HG02840 (cell line): ENCODE results near the gene SLC25A1.
"Not testable (repeated sequence)": the region's sequence is repeated elsewhere in the genome, so short reads cannot be mapped to it uniquely, and the experiment has no call there.

Source experiments
- ATAC-seq: cut with Tn5 transposase; IDR thresholded peaks from one replicate; pipeline ENCODE4 v1.9.1; 2021; ENCODE audit warnings: mild to moderate bottlenecking, moderate library complexity, moderate number of reproducible peaks; ENCODE audit not compliant: unreplicated experiment, low FRiP score

Gene SLC25A1

DNA sequence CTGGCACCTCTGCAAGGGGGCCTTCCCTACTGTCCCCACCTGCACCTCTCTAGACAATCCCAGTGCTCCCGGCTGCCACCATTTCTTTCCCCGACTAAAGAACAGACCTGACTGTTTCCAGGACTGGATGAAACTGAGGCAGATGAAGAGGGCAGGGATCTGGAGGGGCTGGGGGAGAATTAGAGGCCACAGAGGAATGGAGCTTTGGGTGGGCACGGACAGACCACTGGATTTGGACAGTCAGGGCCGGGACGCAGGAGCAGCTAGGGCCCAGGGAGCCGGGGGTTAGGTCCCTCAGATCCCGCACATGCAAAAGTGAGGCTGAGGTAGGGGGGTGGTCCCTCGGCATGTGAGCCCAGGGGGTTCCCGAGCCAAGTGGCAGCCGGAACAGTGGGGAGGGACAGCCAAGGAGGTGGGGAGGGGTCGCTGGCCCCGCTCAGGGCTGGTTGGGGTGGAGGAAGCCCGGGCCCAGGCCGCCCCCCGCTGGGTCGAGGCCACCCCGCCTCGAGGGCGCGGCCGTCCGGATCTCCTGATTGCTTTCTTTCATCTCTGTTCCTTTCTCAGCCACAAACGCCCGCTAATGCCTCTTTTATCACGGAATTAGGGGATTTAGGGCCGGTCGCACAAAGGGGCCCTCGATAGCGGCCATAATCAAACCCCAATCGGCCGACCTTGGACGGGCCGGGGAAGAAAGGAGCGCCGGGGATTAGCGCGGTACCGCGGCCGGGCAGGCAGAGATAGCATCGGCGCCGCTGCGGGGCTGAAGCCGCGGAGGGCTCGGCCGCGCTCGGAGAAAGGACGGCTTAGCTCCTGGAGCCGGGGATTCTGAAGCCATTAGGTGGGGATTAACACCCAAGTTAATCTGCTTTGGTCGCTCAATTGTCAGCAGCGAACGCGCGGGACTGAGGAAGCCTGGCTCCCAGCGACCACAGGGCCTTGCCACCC is 9.3 kb downstream of the SLC25A1 start:
- no peak for ATAC-seq

DNA sequence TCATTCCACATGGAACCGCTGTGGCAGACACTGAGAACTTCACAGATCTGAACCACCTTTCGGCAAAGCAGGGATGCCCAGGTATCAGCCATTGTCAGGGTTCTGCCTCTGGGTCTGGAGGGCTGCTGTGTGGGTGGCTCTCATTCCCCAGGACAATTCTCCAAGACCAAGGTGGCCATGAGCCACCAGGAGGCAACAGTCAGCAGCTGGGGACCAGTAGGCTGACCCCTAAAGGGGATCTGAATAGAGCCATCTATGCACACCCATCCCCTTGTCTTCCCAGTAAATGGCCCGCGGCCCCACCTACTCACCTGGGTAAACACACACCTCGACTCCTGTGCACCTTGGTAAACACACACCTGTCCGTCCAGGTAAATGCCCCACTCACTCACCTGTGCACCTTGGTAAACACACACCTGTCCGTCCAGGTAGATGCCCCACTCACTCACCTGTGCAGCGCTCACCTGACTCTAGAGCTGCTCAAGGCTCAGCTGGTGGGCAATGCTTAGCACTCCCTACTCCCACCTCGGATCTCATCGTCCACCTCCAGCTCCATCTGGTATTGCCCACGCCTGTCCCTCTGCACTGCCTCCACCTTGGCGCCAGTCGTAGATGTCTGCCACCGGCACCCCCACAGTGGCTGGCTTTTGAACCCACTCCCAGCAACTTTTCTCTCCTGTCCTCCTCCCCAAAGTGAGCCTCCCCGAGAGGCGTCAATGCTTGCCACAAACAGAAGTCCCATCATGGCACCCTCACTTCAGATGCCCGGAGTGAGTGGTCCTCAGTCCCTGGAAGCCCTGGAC is 10.2 kb downstream of the SLC25A1 start:
- ATAC-seq: no peak

DNA sequence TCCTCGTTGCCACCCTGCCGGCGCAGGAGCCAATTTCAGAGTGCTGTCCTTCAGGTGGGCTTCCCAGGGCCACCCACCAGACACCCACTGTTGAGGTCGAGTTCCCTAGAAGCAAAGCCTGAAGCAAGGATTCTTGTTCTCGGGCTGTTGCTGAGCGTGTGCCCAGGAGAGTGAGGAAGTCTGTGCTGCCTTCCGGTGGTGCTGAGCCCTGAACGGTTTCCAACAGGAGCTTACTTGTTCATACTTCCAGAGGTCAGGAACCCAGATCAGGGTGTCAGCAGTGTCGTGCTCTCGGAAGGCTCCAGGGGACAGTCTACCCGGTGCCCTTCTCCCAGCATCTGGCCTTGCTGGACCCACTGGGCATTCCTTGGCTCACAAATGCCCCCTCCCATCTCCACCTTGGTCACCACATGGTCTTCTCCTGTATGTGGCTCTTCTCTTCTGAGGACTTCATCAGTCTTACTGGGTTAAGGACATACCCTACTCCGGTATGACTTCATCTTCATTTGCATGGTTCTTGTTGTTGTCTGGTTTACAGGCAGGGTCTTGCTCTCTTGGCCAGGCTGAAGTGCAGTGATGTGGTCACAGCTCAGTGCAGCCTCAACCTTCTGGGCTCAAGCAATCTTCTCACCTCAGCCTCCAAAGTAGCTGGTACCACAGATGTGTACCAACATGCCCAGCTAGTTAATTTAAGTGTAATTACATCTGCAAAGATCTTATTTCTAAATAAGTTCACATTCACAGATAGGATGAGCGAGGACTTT is 11.2 kb downstream of the SLC25A1 start:
- ATAC-seq: no peak

DNA sequence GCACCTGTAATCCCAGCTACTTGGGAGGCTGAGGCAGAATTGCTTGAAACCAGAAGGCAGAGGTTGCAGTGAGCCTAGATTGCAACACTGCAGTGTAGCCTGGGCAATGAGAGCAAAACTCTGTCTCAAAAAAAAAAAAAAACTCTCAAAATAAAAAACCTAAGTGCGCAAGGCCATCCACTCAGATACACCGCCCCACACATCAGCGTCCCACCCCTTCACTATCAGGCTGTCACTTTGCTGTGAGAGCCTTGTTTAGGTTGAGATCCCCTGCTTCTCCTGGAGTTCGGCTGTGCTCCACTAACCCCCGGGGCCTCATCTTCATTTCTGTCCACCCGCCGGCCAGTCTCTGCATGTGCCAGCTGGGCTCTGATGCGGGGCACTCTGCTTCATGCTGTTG is 12.1 kb downstream of the SLC25A1 start:
- no peak for ATAC-seq

DNA sequence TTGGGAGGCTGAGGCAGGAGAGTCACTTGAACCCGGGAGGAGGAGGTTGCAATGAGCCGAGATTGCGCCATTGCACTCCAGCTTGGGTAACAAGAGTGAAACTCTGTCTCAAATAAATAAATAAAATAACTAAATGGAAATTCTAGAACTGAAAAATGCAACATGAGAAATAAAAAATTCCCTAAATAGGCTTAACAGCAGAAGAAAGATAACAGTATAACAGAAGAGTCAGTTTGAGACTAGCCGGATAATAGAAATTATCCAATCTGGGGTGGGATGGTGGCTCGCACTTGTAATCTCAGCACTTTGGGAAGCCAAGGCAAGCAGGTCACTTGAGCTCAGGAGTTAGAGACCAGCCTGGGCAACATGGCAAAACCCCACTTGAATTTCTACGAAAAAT is 14.1 kb downstream of the SLC25A1 start:
- no peak for ATAC-seq

DNA sequence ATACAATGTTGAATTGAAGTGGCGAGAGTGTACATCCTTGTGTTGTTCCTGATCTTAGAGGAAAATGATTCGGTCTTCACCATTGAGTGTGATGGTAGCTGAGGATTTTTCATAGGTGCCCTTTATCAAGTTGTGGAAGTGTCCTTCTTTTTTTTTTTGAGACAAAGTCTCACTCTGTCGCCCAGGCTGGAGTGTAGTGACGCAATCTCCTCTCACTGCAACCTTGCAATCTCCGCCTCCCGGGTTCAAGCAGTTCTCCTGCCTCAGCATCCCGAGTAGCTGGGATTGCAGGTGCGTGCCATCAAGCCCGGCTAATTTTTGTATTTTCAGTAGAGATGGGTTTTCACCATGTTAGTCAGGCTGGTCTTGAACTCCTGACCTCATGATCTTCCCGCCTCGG is 19.9 kb downstream of the SLC25A1 start:
- not testable (repeated sequence) for ATAC-seq

DNA sequence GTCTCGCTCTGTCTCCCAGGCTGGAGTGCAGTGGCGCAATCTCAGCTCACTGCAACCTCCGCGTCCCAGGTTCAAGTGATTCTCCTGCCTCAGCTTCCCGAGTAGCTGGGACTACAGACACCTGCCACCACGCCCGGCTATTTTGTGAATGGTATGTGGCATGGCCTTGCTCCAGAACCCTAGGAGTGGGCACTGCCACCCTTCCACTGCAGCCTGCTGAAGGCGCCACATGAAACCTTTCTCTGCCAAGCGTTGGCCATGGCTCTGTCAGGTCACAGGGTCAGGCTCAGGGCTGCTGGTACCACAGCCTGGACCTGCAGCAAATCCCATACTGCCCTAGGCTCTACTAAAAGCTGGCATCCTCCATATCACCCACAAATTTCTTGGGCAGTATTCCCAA is 22.4 kb downstream of the SLC25A1 start:
- not testable (repeated sequence) for ATAC-seq

DNA sequence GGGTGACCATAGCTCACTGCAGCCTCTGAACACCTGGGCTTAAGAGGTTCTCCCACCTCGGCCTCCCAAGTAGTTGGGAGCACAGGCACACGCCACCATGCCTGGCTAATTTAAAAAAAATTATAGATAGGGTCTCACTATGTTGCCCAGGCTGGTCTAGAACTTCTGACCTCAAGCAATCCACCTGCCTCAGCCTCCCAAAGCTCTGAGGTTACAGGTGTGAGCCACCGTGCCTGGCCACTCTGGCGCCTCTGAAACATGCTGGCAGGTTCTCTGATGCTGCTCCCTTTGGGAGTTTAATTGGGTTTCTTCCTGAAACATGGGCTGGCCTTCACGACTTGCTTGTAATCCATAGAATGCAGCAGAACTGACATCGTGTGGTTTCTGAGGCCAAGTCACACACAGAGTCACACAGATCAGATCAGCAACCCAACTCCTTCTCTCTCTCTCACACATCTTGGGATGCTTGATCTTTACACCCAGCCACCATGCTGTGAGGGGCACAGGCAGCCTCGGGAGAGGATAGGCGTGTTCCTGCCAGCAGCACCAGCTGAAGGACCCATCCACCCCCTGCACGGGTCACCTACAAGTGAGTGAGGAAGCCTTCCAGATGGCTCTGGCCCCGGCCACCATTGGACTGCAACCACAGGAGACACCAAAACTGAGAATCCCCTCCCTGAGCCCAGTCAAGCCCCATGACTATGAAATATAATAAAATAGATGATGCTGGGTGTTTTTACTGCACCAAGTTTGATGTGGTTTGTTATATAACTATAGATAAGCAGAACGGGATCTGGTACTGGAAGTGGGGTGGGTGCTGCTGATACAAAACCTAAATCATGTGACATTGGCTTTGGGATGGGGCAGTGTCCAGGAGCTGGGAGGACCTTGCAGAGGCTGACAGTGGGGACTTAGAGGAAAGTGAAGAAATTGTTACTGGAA is 25.3 kb downstream of the SLC25A1 start:
- no peak for ATAC-seq

DNA sequence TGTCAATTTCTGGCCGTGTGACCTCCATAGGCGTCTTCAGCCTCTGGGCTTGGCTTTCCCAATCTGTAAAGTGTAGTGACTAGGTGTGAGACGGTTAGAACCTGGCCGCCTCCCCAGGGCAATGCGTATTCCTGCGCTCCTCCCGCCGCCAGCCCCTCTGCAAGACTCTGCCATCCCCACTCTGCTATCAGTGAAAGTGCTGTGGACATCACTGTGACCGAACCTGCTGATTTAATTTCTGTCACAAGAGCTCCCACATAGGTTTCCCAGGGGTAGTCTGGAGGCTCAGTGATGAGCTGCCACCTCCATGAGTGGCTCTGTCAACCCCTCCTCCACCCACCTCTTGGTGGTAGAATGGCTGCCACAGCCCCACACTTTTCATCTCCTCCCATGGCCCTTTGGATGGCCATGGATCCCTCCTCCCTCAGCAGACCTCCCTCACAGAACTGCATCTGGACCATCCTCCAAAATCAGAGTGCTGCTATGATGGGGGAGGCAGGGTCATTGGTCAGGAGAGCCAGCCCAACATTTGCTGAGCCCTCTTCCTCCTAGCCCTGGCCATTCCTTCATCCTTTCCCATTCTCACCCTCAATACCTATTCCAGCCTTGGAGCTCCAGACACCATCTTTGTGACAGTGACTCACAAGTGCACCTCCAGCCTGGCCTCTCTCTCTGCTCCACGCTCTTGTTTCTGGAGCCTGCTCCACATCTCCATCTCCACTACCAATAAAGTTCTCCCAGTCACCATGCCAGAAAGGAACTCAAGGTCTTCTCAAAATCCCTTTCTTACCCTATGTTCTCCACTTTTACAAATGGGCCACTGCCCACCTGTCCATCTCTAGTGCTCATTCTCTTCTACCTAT is 27.0 kb downstream of the SLC25A1 start:
- ATAC-seq: no peak

DNA sequence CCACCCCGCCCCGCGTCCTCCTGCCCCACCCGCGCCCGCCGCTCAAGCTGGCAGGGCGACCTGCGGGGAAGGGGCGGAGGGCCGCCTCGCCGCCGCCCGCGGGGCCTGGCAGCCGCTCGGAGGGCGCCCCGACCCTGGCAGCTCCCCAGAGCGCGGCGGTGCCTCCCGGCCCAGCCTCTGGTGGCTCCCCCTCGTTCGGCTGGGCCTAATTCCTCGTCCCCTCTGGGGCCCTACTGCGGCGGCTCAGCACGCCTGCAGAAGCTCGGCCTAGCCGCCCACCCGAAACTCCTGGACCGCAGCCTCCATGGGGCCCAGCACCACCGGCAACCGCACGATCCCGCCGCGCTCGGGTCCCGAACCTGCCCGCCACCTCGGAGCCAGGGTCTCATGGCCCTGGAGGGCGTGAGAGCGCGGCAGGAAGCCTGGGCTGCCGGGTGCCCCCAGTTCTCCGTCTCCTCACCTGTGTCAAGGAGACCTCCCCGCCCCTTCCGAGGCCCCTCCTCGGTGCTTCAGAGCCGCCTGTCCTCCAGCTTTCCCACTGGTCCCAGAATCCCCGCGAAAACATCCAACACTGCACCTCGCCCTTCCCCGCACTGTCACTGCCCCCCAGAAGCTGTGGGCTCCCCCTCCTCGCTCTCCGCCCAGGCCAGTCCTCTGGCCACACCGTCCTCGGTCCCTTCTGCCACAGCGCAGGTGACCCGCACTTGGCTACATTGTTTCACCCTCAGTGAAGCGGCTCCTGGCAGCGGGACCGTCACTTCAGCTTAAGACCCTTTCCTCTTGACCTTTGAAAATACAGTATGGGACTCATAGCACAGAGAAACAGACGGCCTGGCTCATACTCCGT is 27.8 kb downstream of the SLC25A1 start:
- ATAC-seq: no peak

DNA sequence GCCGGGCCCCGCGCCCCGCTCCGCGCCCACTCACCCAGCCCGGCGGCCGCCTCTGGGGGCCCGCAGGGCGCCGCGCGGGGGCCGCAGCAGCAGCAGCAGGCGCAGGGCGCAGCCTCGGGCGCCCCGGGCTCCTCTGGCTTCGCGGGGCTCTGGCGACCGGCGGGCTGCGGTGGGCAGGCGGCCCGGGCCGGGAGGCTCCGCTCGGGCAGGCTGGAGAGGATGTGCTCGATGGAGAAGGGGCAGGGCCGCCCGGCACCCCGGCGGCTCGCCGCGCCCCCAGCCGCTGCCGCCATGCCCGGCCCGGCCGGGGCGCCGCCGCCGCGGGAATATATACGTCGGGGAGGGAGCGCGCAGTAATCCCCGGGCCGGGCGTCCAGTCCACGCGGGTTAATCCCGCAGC is 28.5 kb downstream of the SLC25A1 start, which contains the start of gene GSC2:
GSC2 (minus strand) TSS at position 302 of the 400 bp plus-strand sequence; CDS start at position 293, 9 bp downstream.
- ATAC-seq: no peak

DNA sequence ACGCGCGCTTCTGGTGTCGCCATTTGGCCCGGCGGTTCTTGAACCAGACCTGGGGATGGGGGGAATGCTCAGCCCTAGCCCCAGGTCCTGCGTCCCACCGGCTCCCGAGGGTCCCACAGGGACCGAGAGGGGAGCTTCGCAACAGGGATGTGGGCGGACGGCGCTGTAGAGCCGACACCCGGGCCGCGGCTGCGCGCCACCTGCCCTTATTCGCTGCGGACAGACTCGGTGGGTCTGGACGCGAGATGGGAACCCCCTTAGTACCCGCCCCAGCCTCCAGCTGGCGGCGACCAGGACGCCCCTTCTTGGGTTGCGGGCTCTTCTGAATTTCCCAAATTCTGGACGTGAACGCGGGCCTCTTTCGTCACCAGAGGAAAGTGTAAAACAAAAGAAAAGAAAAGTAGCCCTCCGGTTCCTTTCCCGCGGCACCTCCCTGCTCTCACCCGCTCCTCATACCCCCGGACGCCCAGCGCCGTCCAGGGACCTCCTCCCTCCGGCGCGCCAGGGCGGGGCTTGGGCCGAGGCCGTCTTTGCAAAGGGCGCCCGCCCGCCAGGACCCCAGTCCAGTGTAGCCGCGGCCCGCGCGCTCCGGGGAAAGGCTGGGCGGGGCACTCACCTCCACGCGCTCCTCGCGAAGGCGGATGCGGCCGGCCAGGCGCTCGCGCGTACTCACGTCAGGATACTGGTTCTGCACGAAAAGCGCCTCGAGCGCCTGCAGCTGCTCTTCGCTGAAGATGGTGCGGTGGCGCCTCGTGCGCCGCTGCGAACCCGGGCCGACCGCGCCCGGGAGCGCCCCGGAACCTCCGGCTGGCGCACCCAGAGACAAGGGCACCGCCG is 29.3 kb downstream of the SLC25A1 start:
- ATAC-seq: no peak

DNA sequence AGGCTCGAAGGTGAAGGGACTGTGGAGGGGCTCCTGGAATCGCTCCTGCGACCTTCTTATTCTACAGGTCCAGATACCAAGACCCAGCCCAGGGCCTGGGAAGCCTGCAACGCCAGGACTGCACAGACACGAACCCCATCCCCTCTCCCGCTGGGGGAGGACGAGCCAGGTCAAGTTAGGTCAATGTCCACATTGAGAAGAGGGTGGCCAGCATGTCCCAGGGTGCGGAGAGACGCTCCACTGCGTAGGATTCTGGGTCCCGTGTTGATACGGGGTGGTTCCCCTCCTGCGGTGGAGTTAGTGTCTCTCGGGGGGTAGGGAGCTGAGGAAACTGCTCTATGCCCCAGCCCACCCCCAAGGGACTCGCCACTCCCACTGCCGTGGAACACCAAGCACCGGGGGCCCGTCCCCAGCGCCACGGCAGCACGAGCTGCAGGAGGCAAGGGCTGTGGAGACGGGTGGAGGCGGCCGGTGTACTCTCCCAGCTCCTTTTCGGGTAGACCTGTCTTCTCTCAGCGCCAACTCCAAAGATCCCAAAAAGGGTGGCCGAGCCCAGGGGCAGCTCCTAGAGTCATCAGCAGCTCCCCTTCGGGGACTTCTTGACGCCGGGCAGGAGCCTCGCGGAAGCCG is 30.0 kb downstream of the SLC25A1 start:
- no peak for ATAC-seq

DNA sequence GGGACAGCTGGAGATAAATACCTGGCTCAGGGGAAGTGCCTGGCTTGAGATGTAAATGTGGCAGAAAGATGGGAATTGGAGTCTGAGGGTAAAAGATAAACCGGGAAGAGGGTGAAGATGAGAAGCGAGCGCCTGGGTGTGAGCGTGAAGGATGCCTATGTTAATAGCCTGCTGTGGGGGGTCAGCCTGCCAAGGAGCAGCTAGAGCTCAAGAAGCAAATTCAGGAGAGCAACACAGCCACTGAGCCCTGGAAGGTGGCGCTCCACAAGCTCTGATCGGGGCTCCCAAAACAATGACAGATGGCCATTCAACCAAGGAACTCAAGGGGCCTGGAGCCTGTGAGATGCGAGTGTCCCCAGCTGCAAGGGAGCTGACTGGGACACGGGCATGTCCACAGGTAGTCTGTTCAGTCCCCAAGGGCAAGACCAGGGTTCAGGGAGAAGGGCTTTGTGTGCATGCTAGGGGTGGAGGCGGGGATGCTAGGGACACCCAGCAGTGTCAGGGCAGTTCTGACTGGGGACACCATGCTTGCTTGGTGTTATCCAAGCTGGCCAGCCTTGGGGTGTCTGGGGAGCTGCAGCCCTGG is 31.2 kb downstream of the SLC25A1 start:
- ATAC-seq: no peak

DNA sequence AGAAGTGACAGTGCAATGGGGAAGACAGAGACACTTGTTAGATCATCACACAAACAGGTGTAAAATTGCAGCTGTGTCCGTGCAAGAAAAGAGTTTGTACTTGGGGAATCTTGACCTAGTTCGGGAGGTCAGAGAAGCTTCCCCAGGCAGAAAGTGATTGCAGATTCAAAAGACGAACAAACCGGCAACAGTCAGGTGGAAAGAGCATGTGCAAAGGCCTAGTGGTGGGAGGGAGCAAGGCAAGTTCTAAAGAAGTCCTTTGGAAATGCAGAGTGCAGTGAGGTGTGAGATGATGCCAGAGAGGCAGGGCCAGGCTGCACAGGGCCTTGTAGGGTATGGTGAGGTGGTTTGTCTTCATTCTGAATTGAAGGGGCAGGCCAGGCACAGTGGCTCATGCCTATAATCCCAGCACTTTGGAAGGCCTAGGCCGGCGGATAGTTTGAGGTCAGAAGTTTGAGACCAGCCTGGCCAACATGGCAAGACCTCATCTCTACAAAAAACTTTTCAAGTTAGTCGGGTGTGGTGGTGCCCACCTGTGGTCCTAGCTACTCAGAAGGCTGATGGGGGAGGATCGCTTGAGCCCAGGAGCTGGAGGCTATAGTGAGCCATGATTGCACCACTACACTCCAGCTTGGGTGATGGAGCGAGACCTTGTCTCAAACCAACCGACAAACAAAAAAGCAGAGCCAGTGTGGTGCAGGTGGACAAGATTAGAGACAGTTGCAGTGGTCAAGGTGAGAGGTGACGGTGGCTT is 32.1 kb downstream of the SLC25A1 start:
- ATAC-seq: no peak
